Measurements from ENCODE around the gene THSD4.

DNA sequence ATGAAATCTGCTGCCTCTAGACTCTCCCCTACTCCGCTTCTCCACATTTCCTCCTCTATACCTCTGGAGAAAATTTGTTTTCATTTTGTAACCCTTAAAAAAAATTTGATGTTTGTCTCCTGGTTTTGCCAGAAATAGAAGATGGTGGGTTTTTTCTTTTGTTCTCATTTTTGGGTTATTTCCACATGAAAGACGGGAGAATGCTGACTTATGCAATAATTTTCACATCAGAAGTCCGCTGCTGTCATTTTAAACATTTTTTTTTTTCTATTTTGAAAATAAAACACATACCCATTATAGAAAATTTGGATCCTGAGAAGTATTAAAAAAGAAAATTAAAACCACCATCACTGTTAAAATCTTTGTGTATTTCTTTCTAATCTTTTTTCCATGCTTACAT, 374.3 kb downstream of the THSD4 start:
- TF ChIP-seq, protein P1, sequence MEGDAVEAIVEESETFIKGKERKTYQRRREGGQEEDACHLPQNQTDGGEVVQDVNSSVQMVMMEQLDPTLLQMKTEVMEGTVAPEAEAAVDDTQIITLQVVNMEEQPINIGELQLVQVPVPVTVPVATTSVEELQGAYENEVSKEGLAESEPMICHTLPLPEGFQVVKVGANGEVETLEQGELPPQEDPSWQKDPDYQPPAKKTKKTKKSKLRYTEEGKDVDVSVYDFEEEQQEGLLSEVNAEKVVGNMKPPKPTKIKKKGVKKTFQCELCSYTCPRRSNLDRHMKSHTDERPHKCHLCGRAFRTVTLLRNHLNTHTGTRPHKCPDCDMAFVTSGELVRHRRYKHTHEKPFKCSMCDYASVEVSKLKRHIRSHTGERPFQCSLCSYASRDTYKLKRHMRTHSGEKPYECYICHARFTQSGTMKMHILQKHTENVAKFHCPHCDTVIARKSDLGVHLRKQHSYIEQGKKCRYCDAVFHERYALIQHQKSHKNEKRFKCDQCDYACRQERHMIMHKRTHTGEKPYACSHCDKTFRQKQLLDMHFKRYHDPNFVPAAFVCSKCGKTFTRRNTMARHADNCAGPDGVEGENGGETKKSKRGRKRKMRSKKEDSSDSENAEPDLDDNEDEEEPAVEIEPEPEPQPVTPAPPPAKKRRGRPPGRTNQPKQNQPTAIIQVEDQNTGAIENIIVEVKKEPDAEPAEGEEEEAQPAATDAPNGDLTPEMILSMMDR (IDR thresholded peaks at IDR 0.05; ENCODE audit: low read length), result no peak
- no peak for TF ChIP-seq EZH2 (IDR thresholded peaks at IDR 0.05; ENCODE audit: borderline replicate concordance, low read length)
